Coronary artery (tissue), 2 donors: ENCODE results near the gene AMOTL1.
"Not testable (repeated sequence)": the region's sequence is repeated elsewhere in the genome, so short reads cannot be mapped to it uniquely, and the experiment has no call there.

Source experiments
- DNase-seq: peaks from one replicate; pipeline ENCODE4 v3.0.0-alpha.2; 2017; ENCODE audit warnings: low spot score
- H3K27ac ChIP-seq, 2 donors: fragments of 200-600 bp; sonication (generic); one replicate each; pipeline ENCODE4 v1.5.1; 2016 to 2019
- H3K4me3 ChIP-seq: fragments of 200-600 bp; sonication (generic); 2 replicates; pipeline ENCODE4 v1.5.1; 2016; ENCODE audit warnings: mild to moderate bottlenecking, moderate library complexity
- CTCF ChIP-seq: fragments of 200-600 bp; sonication (generic); IDR thresholded peaks from one replicate; pipeline ENCODE4 v1.5.1; 2019; ENCODE audit warnings: antibody characterized with exemption

The AMOTL1 gene

DNA sequence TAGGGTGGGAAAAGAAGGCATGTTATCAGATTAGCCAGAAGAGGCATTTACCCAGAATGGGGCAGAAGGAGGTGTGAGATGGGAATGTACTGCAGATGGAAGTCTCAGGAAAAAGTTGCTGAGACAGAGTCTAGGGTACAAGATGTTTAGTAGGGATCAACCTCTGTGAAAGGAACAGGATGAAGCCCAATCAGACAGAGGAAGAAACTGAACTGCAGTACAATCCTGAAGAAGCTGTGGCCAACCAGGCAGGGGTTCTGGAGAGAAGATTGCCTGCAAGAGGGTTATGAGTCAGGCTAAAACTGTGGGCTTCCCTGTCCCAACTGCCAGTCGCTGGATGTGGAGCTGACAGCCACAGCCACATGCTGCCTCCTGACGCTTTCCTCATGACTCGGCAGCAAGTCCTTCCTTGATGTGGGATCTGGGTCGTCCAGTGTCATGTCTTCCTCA, 141.2 kb downstream of the AMOTL1 start:
- DNase-seq = no peak
- Histone ChIP-seq H3K4me3 (no peak overlapping the region), H3K27ac (no peak overlapping the region)
- no peak for TF ChIP-seq CTCF

DNA sequence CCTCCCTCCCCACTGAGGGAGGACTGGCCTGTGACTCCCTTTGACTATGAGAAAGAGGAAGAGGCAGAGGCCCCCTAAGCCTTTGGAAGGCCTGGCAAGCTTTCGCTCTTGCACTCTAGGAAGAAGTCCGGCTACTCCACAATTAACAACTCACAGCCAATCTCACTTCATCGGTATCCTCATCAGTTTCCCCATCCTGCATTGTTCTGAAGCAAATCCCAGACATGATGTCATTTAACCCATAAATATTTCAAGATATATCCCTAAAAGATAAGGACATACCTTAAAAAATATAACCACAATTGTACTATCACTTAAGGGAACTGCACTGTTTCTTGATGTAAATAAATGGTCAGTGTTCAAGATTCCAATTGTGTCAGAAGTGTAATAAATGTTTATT, 142.1 kb downstream of the AMOTL1 start:
- no peak for TF ChIP-seq CTCF
- Histone ChIP-seq H3K27ac (no peak overlapping the region), H3K4me3 (no peak overlapping the region)
- no peak for DNase-seq

DNA sequence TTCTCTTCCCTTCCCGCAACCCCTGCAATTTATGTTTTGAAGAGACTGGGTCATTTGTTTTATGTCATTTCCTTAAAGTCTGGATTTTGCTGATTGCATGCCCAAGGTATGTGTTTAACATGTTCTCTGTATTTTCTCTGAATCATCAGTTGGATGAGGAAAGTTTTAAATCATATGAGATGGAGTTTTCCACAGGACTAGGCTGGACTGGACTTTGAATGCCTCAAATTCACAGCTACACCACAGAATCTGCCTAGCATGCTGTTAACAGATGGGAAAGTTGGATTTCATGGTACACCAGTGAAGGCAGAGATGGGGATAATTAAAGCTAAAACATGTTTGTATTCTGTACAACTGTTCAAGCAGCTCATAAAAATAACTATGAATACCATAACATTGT, 142.6 kb downstream of the AMOTL1 start:
- H3K27ac ChIP-seq = no peak overlapping the region
- no peak for DNase-seq
- no peak overlapping the region for H3K4me3 ChIP-seq
- TF ChIP-seq CTCF = no peak

DNA sequence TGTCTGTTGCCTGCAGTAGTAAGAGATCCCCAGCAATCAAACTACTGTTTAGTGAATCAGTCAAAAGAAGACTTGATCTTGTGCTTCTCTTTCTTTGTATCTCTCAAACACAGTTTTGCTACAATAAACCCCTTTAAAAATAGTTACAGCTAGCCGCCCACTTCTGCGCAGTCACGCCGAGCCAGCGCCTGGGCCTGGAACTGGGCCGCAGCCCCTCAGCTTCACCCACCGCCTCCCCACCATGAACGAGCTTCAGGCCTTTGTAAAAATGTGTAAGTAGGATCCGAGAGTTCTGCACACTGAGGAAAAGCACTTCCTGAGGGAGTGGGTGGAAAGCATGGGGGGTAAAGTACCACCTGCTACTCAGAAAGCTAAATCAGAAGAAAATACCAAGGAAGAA, 144.7 kb downstream of the AMOTL1 start:
- no peak for TF ChIP-seq CTCF
- no peak for DNase-seq
- no peak overlapping the region for H3K4me3 ChIP-seq
- H3K27ac ChIP-seq = no peak overlapping the region

DNA sequence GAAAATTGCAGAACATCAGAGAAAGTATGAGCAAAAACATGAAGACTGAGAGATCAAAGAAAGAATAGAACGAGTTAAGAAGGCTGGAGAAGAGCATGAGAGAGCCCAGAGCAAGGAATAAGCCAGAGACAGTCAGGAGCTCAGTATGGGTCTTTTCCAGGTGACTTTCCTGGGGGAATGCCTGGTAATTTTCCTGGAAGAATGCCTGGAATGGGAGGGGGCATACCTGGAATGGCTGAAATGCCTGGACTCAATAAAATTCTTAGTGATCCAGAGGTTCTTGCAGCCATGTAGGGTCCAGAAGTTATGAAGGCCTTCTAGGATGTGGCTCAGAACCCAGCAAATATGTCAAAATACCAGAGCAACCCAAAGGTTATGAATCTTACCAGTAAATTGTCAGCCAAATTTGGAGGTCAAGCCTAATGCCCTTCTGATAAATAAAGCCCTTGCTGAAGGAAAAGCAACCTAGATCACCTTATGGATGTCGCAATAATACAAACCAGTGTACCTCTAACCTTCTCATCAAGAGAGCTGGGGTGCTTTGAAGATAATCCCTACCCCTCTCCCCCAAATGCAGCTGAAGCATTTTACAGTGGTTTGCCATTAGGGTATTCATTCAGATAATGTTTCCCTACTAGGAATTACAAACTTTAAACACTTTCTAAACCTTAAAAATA, 145.7 kb downstream of the AMOTL1 start:
- not testable (repeated sequence) for DNase-seq, H3K4me3 ChIP-seq, H3K27ac ChIP-seq

DNA sequence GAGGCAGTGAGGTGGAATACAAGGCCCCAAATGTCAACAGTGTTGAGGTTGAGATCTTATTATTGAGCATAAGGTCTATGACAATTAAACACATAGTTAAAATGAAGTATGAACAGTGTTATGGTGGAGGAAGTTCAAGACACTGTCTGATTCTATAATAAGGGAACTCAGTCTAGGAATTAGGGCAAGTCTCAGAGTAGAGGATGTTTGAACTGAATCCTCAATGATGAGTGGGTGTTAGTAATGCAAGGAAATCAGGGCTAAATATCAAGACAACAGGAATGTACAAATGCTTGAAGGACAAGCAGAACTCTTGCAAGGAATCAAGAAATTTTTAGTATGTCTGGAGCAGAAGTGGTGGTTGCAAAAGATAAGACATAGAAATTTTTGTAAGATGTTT, 152.2 kb downstream of the AMOTL1 start:
- no peak overlapping the region for H3K27ac ChIP-seq
- TF ChIP-seq CTCF = no peak
- H3K4me3 ChIP-seq = no peak overlapping the region
- no peak for DNase-seq

- Histone ChIP-seq H3K27ac (no peak overlapping the region), H3K4me3 (no peak overlapping the region)
- DNase-seq = no peak
- no peak for TF ChIP-seq CTCF
Measured at GRCh38 chr11:94922321-94923003, 154.3 kb downstream of the AMOTL1 start.
